Natural killer cell treated with Interleukin-12 subunit alpha and Interleukin-12 subunit beta and Interleukin-15 and Interleukin-18, amount 100 ng/mL, for 72 hours (primary cell): ENCODE results near the gene ART1. TPM values are rescaled to one million over a fixed set of nuclear protein-coding genes. Genes with fewer than 3 reads are reported as not detected.

Experiments
- ATAC-seq, 2 donors: fragments of 150-1000 bp; cut with Tn5 transposase in 1 of 2; sonication (Bioruptor Pico), chemical (Tn5 transposase) in 1 of 2; 2 replicates each; pipeline ENCODE4 v1.10.0; 2021
- DNase-seq: peaks from one replicate; pipeline ENCODE4 v3.0.0; 2022; ENCODE audit warnings: low spot score
- H3K27ac Mint-ChIP-seq, 2 donors: 1 replicate in 1 of 2; 2 replicates in 1 of 2; pipeline ENCODE4 v1.8.0; 2022; ENCODE audit warnings: mixed read lengths in 2 of 2, mild to moderate bottlenecking in 1 of 2, moderate library complexity in 1 of 2
- H3K27me3 Mint-ChIP-seq, 2 donors: 1 replicate in 1 of 2; 2 replicates in 1 of 2; pipeline ENCODE4 v1.8.0; 2022; ENCODE audit warnings: mixed read lengths in 2 of 2
- H3K36me3 Mint-ChIP-seq: one replicate; pipeline ENCODE4 v1.8.0; 2022; ENCODE audit warnings: mixed read lengths
- H3K4me1 Mint-ChIP-seq, 2 donors: 1 replicate in 1 of 2; 2 replicates in 1 of 2; pipeline ENCODE4 v1.8.0; 2022; ENCODE audit warnings: low read depth in 2 of 2, mixed read lengths in 2 of 2, mild to moderate bottlenecking in 1 of 2
- H3K4me3 Mint-ChIP-seq: one replicate; pipeline ENCODE4 v1.8.0; 2022; ENCODE audit warnings: mixed read lengths
- H3K9me3 Mint-ChIP-seq: 2 replicates; pipeline ENCODE4 v1.8.0; 2022; ENCODE audit warnings: mixed read lengths
- total RNA-seq, 2 donors: library from RNA; stranded (reverse); gene quantifications; one replicate each; pipeline ENCODE4 v1.2.3, GENCODE V29; 2022

The ART1 gene
- total RNA-seq, 2 donors from 2014 or later = not detected

DNA sequence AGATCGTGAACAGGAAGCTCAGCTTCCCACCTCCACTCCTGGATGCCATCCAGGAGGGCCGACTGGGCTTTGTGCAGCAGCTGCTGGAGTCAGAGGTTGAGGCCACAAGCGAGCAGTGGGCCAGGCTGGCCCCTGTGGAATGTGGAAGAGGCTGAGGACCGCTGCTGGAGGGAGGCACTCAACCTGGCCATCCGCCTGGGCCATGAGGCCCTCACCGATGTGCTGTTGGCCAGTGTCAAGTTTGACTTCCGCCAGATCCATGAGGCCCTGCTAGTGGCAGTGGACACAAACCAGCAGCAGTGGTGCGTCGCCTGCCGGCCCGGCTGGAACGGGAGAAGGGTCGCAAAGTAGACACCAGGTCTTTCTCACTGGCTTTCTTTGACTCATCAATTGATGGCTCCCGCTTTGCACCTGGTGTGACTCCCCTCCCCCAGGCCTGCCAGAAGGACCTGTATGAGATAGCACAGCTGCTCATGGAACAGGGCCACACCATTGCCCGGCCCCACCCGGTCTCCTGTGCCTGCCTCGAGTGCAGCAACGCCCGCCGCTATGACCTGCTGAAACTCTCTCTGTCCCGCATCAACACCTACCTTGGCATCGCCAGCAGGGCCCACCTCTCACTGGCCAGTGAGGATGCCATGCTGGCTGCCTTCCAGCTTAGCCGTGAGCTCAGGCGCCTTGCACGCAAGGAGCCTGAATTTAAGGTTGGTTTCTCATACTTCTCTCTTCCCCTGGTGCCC, 28.0 kb upstream of the ART1 start:
- Mint-ChIP-seq H3K4me1 (peaks cover 8 to 10% of the 10 kb centered on the region in 2 donors), H3K27me3 (peaks cover 0 to 2% of the 10 kb centered on the region in 2 donors), H3K36me3 (no peaks in the 10 kb centered on the region), H3K4me3 (no peak overlapping the region), H3K27ac (no peak overlapping the region), H3K9me3 (no peaks in the 10 kb centered on the region)
- DNase-seq (no peak), ATAC-seq (no peak)

DNA sequence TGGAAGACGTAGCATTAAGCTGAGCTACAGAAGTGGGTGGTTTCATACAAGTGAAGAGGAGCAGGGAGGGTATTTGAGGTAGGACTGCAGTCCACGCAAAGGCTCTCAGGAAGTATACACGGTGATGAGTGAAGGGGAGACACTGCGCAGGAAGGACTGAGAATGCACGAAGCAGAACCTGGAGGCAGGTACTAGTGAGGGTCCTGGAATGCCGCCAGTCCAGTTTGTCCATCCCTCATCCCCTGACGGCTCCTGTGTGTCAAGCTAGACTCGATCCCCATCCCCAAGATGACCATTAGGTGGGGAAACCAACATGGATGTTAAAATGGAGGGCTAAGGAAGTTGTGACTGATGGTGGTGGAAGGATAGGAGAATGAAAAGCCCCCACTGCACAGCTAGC, 26.9 kb upstream of the ART1 start:
- H3K27me3 Mint-ChIP-seq = peaks cover 0 to 4% of the 10 kb centered on the region in 2 donors
- peaks cover 8 to 10% of the 10 kb centered on the region in 2 donors for H3K4me1 Mint-ChIP-seq
- no peaks in the 10 kb centered on the region for H3K36me3 Mint-ChIP-seq
- ATAC-seq = no peak
- DNase-seq = no peak
- no peak overlapping the region for H3K27ac Mint-ChIP-seq
- no peaks in the 10 kb centered on the region for H3K9me3 Mint-ChIP-seq
- no peak overlapping the region for H3K4me3 Mint-ChIP-seq

DNA sequence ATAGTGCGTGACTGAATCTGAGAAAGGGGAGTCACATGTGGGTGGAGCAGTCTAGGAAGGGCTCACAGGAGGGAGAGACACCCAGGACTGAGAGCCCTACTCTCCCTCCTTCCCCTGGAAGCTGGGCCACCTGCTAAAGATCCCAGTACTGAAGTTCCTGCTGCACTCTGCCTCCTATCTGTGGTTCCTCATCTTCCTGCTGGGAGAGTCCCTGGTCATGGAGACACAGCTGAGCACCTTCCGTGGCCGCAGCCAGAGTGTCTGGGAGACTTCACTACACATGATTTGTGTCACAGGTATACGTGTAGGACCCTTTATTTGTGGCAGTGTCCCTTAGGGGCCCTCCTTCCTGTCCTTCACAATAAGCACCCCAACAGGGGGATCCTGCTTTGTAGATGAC, 22.4 kb upstream of the ART1 start:
- no peak overlapping the region for H3K27ac Mint-ChIP-seq
- no peak overlapping the region for H3K4me3 Mint-ChIP-seq
- no peaks in the 10 kb centered on the region for H3K36me3 Mint-ChIP-seq
- peaks cover 0 to 9% of the 10 kb centered on the region in 2 donors for H3K27me3 Mint-ChIP-seq
- H3K9me3 Mint-ChIP-seq = no peaks in the 10 kb centered on the region
- ATAC-seq = no peak
- no peak for DNase-seq
- H3K4me1 Mint-ChIP-seq = peaks cover 5% of the 10 kb centered on the region in 2 donors

DNA sequence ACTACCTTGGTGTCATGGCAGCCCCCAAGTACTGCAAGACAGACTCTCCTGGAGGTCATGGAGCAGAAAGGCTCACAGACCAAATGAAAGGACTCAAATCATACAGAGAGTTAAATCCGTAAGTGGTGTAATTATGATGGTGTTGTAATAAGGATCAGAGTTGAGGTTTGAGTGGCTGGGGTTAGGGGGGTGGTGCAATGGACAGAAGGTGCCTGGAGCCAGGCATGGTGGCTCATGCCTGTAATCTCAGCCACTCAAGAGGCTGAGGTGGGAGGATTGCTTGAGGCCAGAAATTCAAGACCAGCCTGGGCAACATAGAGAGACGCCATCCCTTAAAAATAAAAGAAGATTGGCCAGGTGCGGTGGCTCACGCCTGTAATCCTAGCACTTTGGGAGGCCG, 21.8 kb upstream of the ART1 start:
- no peaks in the 10 kb centered on the region for H3K36me3 Mint-ChIP-seq
- no peak overlapping the region for H3K4me3 Mint-ChIP-seq
- ATAC-seq (no peak), DNase-seq (no peak)
- no peak overlapping the region for H3K27ac Mint-ChIP-seq
- H3K4me1 Mint-ChIP-seq = peaks cover 5% of the 10 kb centered on the region in 2 donors
- no peaks in the 10 kb centered on the region for H3K9me3 Mint-ChIP-seq
- H3K27me3 Mint-ChIP-seq = peaks cover 0 to 9% of the 10 kb centered on the region in 2 donors

- peaks cover 0 to 9% of the 10 kb centered on the region in 2 donors for H3K27me3 Mint-ChIP-seq
- no peak for DNase-seq
- ATAC-seq = no peak
- no peak overlapping the region for H3K27ac Mint-ChIP-seq
- no peak overlapping the region for H3K4me3 Mint-ChIP-seq
- H3K9me3 Mint-ChIP-seq = no peaks in the 10 kb centered on the region
- peaks cover 5% of the 10 kb centered on the region in 2 donors for H3K4me1 Mint-ChIP-seq
- H3K36me3 Mint-ChIP-seq = no peaks in the 10 kb centered on the region
Measured at GRCh38 chr11:3623767-3624458, 21.0 kb upstream of the ART1 start.

DNA sequence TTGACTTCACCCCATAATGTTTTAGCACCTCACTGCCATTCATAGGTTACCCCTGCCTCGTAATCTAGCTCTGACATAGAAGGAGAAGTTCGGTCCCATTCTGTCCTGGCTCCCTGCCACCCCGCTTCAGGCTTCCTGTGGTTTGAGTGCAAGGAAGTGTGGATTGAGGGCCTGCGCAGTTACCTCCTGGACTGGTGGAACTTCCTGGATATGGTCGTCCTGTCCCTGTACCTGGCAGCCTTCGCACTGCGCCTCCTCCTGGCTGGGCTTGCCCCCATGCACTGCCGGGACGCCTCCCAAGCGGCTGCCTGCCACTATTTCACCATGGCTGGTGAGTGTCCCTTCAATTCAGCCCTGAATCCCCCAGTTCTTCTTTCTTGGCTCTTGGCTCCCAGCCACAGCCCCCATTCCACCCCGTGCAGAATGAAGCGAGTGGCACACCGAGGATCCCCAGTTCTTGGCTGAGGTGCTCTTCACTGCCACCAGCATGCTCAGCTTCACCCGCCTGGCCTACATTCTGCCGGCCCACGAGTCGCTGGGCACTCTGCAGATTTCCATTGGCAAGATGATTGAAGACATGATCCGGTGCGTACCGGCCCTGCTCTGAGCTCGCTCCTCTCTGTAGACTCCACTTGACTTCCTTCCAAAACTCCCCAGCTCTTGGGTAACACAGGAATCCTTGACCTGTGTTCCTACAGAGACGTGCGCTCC, 18.5 kb upstream of the ART1 start:
- ATAC-seq (peak in 1 of 2 donors; percentile 27), DNase-seq (no peak)
- Mint-ChIP-seq H3K36me3 (no peaks in the 10 kb centered on the region), H3K9me3 (no peaks in the 10 kb centered on the region), H3K4me3 (no peak overlapping the region), H3K4me1 (peaks cover 5% of the 10 kb centered on the region in 2 donors), H3K27ac (no peak overlapping the region), H3K27me3 (peaks cover 0 to 9% of the 10 kb centered on the region in 2 donors)

DNA sequence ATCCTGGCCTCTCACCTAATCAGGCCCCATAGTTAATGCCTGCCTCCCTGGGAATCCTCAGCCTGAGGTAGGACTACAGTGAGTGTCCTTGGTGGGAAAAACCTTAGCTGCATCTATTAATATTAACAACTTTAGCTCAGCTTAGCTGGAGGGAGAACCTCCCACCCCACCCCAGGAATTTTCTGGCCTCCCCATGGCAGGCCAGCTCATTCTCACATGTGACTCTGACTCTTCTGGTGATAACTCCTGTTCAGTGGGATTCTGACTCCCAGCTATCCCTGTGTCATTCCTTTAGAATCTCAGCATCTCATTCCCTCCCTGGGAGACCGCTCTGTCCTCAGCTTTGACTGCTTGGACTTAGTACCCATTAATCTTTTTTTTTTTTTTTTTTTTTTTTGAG, 17.6 kb upstream of the ART1 start:
- Mint-ChIP-seq H3K36me3 (no peaks in the 10 kb centered on the region), H3K4me3 (no peak overlapping the region), H3K27ac (no peak overlapping the region), H3K9me3 (no peaks in the 10 kb centered on the region), H3K4me1 (peaks cover 5% of the 10 kb centered on the region in 2 donors), H3K27me3 (peaks cover 0 to 5% of the 10 kb centered on the region in 2 donors)
- no peak for DNase-seq
- no peak for ATAC-seq

DNA sequence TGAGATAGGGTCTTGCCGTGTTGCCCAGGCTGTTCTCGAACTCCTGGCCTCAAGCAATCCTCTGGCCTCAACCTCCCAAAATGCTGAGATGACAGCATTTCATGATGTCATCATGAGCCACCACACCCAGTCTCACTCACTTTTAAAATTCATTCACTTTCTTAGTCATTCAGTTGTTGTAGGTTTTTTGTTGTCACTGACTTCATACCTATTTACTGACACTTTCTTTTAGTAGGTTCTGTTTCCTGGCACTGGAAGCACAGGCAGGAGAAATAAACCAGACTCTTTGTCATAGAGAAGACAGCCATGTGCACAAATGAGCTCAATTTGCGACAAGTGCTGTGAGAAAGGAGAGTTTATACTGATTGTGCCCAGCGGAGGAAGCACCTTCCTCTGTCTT, 13.6 kb upstream of the ART1 start:
- Mint-ChIP-seq H3K4me3 (no peak overlapping the region), H3K36me3 (no peaks in the 10 kb centered on the region), H3K9me3 (no peaks in the 10 kb centered on the region), H3K27ac (no peak overlapping the region), H3K4me1 (peaks cover 3 to 5% of the 10 kb centered on the region in 2 donors), H3K27me3 (peaks cover 5 to 8% of the 10 kb centered on the region in 2 donors)
- ATAC-seq (no peak), DNase-seq (no peak)

- Mint-ChIP-seq H3K27me3 (peaks cover 0 to 8% of the 10 kb centered on the region in 2 donors), H3K4me3 (no peak overlapping the region), H3K4me1 (no peaks in the 10 kb centered on the region), H3K9me3 (no peaks in the 10 kb centered on the region), H3K27ac (no peak overlapping the region), H3K36me3 (no peaks in the 10 kb centered on the region)
- ATAC-seq (no peak), DNase-seq (no peak)
Measured at GRCh38 chr11:3632070-3632660, 12.8 kb upstream of the ART1 start.

DNA sequence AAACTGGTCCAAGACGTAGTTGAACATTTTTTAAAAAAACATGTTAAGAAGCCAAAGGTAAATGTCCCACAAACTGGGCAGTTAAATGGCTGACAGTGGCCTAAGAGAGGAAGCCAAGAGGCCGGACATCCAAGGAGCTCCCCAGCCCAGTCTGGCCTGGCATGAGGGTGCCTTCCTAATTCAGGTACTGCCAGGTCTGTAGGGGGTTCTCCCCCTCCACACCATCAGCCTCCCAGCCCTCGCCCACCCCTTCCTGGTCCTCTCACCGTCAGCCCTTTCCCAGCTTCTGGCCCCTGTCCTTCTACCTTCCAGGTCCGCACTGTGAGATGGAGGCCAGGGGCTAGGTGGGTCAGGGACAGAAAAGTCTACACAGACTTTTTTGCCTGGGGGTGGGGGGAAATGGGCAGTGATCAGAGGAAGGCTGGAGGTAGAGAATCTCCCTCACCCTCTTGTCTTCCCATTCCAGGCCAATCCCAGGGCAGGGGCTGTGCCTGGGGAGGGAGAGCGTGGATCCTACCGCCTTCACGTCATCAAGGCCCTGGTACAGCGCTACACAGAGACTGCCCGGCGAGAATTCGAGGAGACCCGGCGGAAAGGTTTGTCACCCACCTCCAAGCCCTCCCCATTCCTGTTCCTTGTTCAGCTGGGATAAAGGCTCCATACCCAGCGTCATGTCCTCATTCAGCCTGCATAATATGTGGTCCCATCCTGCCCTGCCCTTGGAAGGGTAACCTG, 9.1 kb upstream of the ART1 start:
- DNase-seq = no peak
- H3K27me3 Mint-ChIP-seq = peaks cover 0 to 8% of the 10 kb centered on the region in 2 donors
- H3K27ac Mint-ChIP-seq = no peak overlapping the region
- no peak for ATAC-seq
- no peaks in the 10 kb centered on the region for H3K4me1 Mint-ChIP-seq
- H3K4me3 Mint-ChIP-seq = no peak overlapping the region
- no peaks in the 10 kb centered on the region for H3K36me3 Mint-ChIP-seq
- H3K9me3 Mint-ChIP-seq = no peaks in the 10 kb centered on the region

GRCh38 chr11:3637201-3637600, 7.7 kb upstream of the ART1 start:
- Mint-ChIP-seq H3K4me3 (no peak overlapping the region), H3K9me3 (no peaks in the 10 kb centered on the region), H3K27ac (no peak overlapping the region), H3K4me1 (peaks cover 0 to 4% of the 10 kb centered on the region in 2 donors), H3K27me3 (peaks cover 0 to 14% of the 10 kb centered on the region in 2 donors), H3K36me3 (no peaks in the 10 kb centered on the region)
- no peak for DNase-seq
- no peak for ATAC-seq

GRCh38 chr11:3638513-3638912, 6.4 kb upstream of the ART1 start:
- no peak for ATAC-seq
- Mint-ChIP-seq H3K27me3 (peaks cover 0 to 14% of the 10 kb centered on the region in 2 donors), H3K4me3 (no peak overlapping the region), H3K27ac (no peak overlapping the region), H3K4me1 (peaks cover 0 to 8% of the 10 kb centered on the region in 2 donors), H3K9me3 (no peaks in the 10 kb centered on the region), H3K36me3 (no peaks in the 10 kb centered on the region)
- DNase-seq = no peak

DNA sequence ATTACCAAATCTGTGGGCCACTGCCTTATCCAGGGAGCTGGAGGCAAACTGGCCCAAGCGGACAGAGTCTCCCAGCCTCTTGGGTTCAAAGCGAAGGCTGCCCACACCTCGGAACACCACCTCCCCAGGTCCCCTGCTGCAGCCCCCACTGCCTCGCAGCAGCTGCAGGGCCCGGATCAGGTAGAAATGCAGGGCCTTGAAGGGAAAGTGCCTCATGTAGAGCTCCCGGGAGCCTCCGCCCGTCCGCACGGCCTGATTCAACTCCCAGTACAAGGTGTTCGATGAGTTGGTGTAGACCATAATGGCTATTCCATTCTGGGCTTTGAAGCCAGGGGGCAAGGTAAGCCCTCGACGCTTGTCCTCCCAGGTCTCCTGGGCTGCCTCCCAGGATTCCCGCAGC, 5.1 kb upstream of the ART1 start:
- H3K4me1 Mint-ChIP-seq = peaks cover 0 to 11% of the 10 kb centered on the region in 2 donors
- H3K9me3 Mint-ChIP-seq = no peaks in the 10 kb centered on the region
- H3K27ac Mint-ChIP-seq = no peak overlapping the region
- ATAC-seq (no peak), DNase-seq (no peak)
- H3K27me3 Mint-ChIP-seq = peaks cover 6 to 14% of the 10 kb centered on the region in 2 donors
- H3K36me3 Mint-ChIP-seq = no peaks in the 10 kb centered on the region
- no peak overlapping the region for H3K4me3 Mint-ChIP-seq
